HG02759 (cell line): ENCODE data around the gene ELMOD3.
"Not testable (repeated sequence)": the region's sequence is repeated elsewhere in the genome, so short reads cannot be mapped to it uniquely, and the experiment has no call there.

Source experiments
- ATAC-seq: cut with Tn5 transposase; IDR thresholded peaks from one replicate; pipeline ENCODE4 v1.9.1; 2021; ENCODE audit warnings: mild to moderate bottlenecking, moderate library complexity; ENCODE audit not compliant: unreplicated experiment

The ELMOD3 gene

GRCh38 chr2:85329181-85329651, 25.4 kb upstream of the ELMOD3 start:
- no peak for ATAC-seq

GRCh38 chr2:85329701-85330100, 24.9 kb upstream of the ELMOD3 start:
- not testable (repeated sequence) for ATAC-seq

GRCh38 chr2:85330839-85331636, 23.5 kb upstream of the ELMOD3 start:
- no peak for ATAC-seq

- ATAC-seq: not testable (repeated sequence)
These were observed 20.7 kb upstream of the ELMOD3 start for GRCh38 chr2:85333877-85334276.

GRCh38 chr2:85334928-85335327, 19.6 kb upstream of the ELMOD3 start:
- ATAC-seq: no peak

GRCh38 chr2:85340034-85340892, 14.3 kb upstream of the ELMOD3 start:
- ATAC-seq: no peak

GRCh38 chr2:85341269-85342029, 13.1 kb upstream of the ELMOD3 start:
- no peak for ATAC-seq

- ATAC-seq: no peak
These were observed 12.4 kb upstream of the ELMOD3 start for GRCh38 chr2:85342156-85342555.

GRCh38 chr2:85343207-85343895, 11.2 kb upstream of the ELMOD3 start:
- ATAC-seq: not testable (repeated sequence)

- no peak for ATAC-seq
These were observed 10.1 kb upstream of the ELMOD3 start for GRCh38 chr2:85344356-85344954.

- ATAC-seq: no peak
These were observed 7.0 kb upstream of the ELMOD3 start for GRCh38 chr2:85347599-85347998.

- peak; percentile 7 for ATAC-seq
These were observed 688 bp upstream of the ELMOD3 start for GRCh38 chr2:85353876-85354285.

GRCh38 chr2:85355073-85355410, 473 bp downstream of the ELMOD3 start:
- ATAC-seq: peak; percentile 9

GRCh38 chr2:85355521-85355920, 952 bp downstream of the ELMOD3 start:
- no peak for ATAC-seq

- no peak for ATAC-seq
These were observed 1.6 kb downstream of the ELMOD3 start for GRCh38 chr2:85356186-85356585.

GRCh38 chr2:85357736-85358135, 3.2 kb downstream of the ELMOD3 start:
- ATAC-seq: no peak

- ATAC-seq: not testable (repeated sequence)
These were observed 8.3 kb downstream of the ELMOD3 start for GRCh38 chr2:85362653-85363387.

GRCh38 chr2:85367180-85367579, 12.6 kb downstream of the ELMOD3 start:
- ATAC-seq: no peak

GRCh38 chr2:85368921-85369320, 14.4 kb downstream of the ELMOD3 start:
- ATAC-seq: no peak
